ENCODE data around the gene TPRG1L. TPM values are rescaled to one million over a fixed set of nuclear protein-coding genes. Genes with fewer than 3 reads are reported as not detected.

The TPRG1L gene
- total RNA-seq, 4 donors from 2014 or later = 33.9 to 45.1 (median 40.0) TPM

- H3K9me3 ChIP-seq = no peaks in the 10 kb centered on the region
- intact Hi-C loops (cut with DNase I) = no loop called here
- H3K4me3 ChIP-seq (replicated peaks in 1 of 3) = no peak overlapping the region
- no peaks in the 10 kb centered on the region for H3K36me3 ChIP-seq
- DNase-seq = no peak
- TF ChIP-seq CTCF (IDR thresholded peaks at IDR 0.05) (no peak), POLR2A (IDR thresholded peaks at IDR 0.05) (no peak)
- peaks cover 0 to 3% of the 10 kb centered on the region in 2 donors for H3K4me1 ChIP-seq
- H3K27me3 ChIP-seq = no peaks in the 10 kb centered on the region
- no peak overlapping the region for H3K27ac ChIP-seq
- 98% methylated on average over 7 of the region's 7 CpGs for WGBS, 2 donors
These were observed 19.6 kb upstream of the TPRG1L start for GRCh38 chr1:3604997-3605823.

- peaks cover 10 to 19% of the 10 kb centered on the region in 2 donors for H3K4me1 ChIP-seq
- H3K9me3 ChIP-seq = no peaks in the 10 kb centered on the region
- H3K36me3 ChIP-seq = no peaks in the 10 kb centered on the region
- H3K27ac ChIP-seq = no peak overlapping the region
- intact Hi-C loops (cut with DNase I) = no loop called here
- no peak for DNase-seq
- no peak overlapping the region for H3K4me3 ChIP-seq (replicated peaks in 1 of 3)
- no peaks in the 10 kb centered on the region for H3K27me3 ChIP-seq
- WGBS, 2 donors = 91% methylated on average over 18 to 20 of the region's 23 CpGs
- no peak for TF ChIP-seq POLR2A (IDR thresholded peaks at IDR 0.05)
- TF ChIP-seq CTCF (IDR thresholded peaks at IDR 0.05) = no peak
These were observed 17.8 kb upstream of the TPRG1L start for GRCh38 chr1:3606779-3607702.

GRCh38 chr1:3607703-3608065 lies 17.1 kb upstream of the TPRG1L start:
- no peaks in the 10 kb centered on the region for H3K27me3 ChIP-seq
- H3K4me1 ChIP-seq = peaks cover 10 to 19% of the 10 kb centered on the region in 2 donors
- intact Hi-C loops (cut with DNase I) = no loop called here
- TF ChIP-seq POLR2A (IDR thresholded peaks at IDR 0.05) (no peak), CTCF (IDR thresholded peaks at IDR 0.05) (no peak)
- 96 to 97% methylated on average over 13 to 17 of the region's 18 CpGs for WGBS, 2 donors
- H3K36me3 ChIP-seq = no peaks in the 10 kb centered on the region
- H3K27ac ChIP-seq = no peak overlapping the region
- no peaks in the 10 kb centered on the region for H3K9me3 ChIP-seq
- H3K4me3 ChIP-seq (replicated peaks in 1 of 3) = no peak overlapping the region
- DNase-seq = no peak

GRCh38 chr1:3608154-3608553 lies 16.7 kb upstream of the TPRG1L start:
- Histone ChIP-seq H3K9me3 (no peaks in the 10 kb centered on the region), H3K27ac (no peak overlapping the region), H3K27me3 (no peaks in the 10 kb centered on the region), H3K4me1 (peaks cover 10 to 19% of the 10 kb centered on the region in 2 donors), H3K4me3 (replicated peaks in 1 of 3) (no peak overlapping the region), H3K36me3 (no peaks in the 10 kb centered on the region)
- 86 to 92% methylated on average over 3 to 7 of the region's 7 CpGs for WGBS, 2 donors
- DNase-seq = no peak
- intact Hi-C loops (cut with DNase I) = no loop called here
- no peak for TF ChIP-seq POLR2A (IDR thresholded peaks at IDR 0.05)
- no peak for TF ChIP-seq CTCF (IDR thresholded peaks at IDR 0.05)
